ENCODE data around the gene AMIGO1. TPM values are rescaled to one million over a fixed set of nuclear protein-coding genes. Genes with fewer than 3 reads are reported as not detected.

AMIGO1 gene, protein sequence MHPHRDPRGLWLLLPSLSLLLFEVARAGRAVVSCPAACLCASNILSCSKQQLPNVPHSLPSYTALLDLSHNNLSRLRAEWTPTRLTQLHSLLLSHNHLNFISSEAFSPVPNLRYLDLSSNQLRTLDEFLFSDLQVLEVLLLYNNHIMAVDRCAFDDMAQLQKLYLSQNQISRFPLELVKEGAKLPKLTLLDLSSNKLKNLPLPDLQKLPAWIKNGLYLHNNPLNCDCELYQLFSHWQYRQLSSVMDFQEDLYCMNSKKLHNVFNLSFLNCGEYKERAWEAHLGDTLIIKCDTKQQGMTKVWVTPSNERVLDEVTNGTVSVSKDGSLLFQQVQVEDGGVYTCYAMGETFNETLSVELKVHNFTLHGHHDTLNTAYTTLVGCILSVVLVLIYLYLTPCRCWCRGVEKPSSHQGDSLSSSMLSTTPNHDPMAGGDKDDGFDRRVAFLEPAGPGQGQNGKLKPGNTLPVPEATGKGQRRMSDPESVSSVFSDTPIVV
- polyA plus RNA-seq (2013, experiment 1 of 2; ENCODE audit: insufficient read length) = 1.6 TPM
- polyA plus RNA-seq (2013, experiment 2 of 2; ENCODE audit: insufficient read length) = 1.4 TPM

DNA sequence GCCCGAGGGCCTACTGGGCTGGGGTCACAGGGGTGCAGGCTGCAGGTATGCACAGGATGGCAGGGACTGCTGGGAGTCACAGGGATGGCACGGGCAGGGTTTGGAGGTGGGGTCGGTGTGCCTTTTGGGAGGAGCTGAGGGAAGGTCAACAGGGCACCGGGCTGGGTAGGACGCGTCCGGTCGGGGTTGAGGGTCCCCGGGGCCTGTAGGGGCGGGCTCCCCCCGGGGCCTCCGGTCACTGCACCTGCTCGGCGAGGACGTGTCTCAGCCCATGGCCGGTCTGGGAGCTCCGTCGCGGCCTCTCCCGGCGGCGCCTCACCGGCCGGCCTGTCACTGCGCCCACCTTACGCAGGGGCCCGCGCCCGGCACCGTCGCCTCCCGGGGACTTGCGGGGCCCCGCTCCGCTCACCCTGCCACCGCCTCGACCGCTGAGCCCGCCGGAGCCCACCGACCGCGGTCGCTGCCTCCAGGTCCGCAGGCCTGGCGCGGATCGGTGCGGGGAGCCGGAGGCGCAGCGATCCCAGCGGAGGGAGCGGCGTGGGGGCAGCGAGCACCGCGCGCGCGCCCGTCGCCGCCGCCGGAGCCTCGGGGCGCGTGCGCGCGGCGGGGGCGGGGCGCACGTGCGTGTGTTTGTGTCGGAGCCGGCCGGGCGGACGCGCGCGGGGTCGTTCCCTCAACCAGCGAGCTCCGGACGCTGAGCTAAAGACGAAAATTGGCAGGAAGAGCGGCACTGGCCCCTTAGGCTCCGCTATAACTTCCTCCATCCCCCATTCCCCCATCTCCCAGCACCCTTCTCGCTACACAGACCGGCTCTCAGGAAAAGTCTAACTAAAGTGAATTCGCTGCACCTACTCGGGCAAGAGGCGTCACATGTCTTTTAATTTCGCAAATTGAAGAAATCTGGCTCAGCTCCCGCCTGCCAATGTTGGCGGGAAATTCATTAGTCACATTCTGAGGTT, at the start of gene AMIGO1:
TSS of gene AMIGO1 (minus strand) at position 552 of the 959 bp plus-strand sequence. CDS start 815 bp downstream, outside the sequence.
- peak; percentile 53 for DNase-seq

DNA sequence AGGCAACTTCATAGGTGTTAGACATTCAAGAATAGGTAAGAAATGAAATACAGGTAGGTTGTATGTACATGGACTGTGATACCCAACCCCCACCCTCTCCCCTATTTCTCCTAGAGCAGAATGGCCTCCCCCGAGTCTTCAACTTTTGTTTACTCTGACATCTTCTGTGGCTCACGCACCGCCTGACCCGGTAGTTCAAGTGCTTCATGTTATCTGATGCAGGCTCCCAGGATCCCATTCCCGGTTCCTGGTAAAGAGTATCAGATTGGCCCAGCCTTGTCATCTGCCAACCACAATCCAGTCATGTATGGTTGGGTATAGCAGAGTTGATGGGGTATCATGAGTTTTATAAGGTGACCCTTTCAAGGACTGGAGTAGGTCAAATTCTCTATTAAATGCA, 48.0 kb upstream of the AMIGO1 start:
- DNase-seq = no peak

DNA sequence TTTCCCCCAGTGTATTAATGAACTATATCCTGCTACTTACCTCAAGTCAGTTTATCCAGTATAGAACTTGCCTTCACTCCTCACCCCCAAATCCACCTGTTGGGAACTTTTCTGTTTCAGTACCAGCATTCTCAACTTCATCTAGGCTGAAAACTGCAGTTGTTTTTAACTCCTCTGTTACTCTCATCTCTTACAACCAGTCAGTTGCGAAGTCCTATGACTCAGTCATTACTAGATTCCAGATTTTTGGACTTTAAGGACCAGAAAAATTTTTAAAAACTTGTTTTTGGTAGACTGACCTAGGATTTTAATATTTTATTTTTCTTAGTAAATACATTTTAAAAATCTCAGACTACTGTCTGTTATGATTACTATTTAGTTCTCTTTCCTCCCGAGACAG, 47.0 kb upstream of the AMIGO1 start:
- DNase-seq = no peak

DNA sequence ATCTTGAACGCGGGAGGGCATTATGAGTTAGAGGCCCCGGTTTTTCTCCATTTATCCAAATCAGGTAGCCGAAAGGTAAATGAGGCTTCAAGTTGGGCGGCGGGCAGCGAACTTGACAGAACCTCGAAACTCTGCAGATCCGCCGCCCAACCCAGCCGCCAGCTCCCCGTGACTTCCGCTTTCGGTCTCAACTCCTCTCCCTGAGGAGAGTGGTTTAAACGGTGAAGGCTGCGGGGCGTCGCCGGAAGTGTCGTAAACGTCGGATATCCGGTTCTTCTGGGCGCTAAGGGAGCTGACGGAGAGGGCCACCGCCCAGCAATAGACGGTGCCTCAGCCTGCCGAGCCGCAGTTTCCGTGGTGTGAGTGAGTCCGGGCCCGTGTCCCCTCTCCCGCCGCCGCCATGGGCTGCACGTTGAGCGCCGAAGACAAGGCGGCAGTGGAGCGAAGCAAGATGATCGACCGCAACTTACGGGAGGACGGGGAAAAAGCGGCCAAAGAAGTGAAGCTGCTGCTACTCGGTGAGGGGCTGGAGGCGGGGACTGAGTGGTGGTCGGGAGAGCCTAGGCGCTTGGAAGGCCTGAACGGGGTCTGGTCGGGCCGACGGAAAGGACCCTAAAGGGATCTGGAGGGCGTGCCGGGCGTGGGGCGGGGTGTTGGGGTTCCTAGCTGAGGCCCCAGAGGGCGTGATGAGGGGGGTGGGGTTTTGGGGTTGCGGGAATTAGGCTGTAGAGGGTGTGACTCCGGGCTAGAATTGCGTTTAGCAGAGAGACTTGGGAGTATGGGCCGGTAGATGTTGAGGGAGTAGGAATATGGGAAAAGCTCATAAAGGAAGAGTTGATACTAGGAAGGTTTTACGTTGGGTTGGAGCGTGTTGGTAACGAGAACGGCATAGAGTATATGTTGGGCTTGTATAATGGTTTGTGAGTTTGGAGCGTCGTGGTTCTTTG, 39.1 kb upstream of the AMIGO1 start, which contains the start of gene GNAI3:
TSS of gene GNAI3 (plus strand) at position 295 of the 947 bp plus-strand sequence. CDS start at position 401, 106 bp downstream.
- peak; percentile 97 for DNase-seq

DNA sequence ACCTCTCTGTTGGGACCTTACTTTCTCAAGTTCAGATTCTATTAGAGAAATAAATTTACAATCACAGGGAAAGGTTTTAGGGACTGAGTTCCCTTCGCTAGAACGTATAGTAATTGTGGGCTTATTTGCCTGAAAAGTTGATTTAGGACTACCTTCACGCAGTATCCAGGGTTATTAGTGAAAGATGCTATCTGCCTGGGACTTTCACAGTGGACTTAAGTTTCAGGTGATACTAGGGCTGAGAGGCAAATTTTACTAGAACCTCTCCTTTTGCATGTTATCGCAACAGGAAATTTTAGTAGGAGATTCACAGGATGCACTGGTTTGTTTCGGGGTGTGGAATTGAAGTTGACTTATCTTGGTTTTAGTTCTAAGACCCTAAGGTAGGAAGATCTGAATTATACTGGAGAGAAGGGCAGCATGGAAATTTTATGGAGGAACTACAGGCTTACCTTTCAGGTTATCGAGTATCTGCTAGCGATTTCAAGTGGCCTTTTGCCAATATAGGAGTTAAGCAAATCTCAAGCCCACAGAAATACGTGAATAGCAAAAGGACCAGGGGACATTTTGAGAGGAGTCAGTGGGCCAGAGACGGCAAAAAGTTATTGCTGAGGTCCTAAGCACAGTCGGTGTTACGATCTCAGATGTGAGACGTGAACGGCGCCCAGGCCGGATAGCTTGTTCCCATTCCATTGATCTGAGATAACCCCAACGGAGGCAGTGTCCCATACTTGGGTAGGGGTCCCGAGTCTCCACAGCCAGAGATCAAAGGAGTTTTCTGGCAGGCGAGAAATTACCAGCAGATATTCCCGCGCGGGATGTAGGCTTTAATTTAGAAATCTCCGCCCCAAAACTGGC, 38.2 kb upstream of the AMIGO1 start:
- DNase-seq = peak; percentile 37

DNA sequence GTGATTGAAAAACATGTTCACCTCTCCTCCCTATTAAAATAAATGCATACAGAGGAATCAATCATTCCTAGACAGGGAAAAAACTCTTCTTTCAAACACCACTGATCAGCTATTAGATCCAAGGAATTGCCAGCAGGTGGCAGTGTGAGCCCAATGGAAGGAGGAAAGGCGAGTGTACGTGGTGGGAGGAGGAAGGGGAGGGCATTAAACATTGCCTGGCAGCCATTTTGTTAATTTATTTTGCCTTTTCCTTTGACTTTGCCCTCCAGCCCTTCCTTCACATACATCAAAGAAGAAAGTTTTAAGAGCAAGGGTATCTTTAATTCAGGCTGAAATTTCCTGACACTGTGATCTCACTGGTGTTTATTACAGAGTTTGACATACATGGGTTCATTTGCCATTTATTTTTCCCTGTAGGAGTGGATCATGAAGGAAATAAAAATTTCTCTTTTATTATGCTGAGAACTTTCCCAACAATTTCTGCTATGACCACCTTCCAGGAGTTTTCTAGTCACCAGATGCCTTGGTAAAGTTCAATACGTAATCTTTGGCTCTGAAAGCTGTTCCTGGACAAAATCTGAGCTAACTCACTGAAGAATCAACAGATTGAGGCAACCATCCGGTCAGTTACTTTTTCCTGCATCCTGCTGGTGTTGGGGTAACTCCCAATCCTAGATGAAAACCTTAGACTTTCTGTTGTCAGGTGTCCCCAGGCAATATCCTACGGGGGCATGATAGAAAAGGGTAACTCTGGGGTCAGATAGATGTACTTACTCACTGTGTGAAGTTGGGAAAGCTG, 37.0 kb upstream of the AMIGO1 start:
- peak; percentile 89 for DNase-seq

DNA sequence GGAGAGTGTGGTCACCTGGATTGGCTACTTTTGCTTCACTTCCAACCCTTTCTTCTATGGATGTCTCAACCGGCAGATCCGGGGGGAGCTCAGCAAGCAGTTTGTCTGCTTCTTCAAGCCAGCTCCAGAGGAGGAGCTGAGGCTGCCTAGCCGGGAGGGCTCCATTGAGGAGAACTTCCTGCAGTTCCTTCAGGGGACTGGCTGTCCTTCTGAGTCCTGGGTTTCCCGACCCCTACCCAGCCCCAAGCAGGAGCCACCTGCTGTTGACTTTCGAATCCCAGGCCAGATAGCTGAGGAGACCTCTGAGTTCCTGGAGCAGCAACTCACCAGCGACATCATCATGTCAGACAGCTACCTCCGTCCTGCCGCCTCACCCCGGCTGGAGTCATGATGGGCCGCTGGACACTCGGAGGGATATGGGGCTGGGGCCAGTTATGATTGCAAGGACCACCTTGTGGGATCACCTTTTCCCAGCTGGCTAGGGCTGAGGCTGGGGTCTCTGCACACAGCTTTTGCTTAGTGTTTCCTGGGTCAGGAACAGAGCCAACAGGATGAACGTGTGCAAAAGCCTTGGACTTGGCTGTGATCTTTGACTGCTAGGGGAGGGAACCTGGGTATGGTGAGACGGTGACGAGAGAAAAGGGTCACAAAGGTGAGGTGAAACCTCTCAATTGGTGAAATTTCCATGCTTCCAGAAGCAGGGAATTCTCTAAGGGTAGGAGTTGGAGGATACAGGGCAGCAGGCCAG, 34.6 kb upstream of the AMIGO1 start:
- no peak for DNase-seq

DNA sequence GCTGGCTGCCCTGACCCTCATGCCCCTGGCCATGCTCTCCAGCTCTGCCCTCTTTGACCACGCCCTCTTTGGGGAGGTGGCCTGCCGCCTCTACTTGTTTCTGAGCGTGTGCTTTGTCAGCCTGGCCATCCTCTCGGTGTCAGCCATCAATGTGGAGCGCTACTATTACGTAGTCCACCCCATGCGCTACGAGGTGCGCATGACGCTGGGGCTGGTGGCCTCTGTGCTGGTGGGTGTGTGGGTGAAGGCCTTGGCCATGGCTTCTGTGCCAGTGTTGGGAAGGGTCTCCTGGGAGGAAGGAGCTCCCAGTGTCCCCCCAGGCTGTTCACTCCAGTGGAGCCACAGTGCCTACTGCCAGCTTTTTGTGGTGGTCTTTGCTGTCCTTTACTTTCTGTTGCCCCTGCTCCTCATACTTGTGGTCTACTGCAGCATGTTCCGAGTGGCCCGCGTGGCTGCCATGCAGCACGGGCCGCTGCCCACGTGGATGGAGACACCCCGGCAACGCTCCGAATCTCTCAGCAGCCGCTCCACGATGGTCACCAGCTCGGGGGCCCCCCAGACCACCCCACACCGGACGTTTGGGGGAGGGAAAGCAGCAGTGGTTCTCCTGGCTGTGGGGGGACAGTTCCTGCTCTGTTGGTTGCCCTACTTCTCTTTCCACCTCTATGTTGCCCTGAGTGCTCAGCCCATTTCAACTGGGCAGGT, 33.9 kb upstream of the AMIGO1 start:
- no peak for DNase-seq

DNA sequence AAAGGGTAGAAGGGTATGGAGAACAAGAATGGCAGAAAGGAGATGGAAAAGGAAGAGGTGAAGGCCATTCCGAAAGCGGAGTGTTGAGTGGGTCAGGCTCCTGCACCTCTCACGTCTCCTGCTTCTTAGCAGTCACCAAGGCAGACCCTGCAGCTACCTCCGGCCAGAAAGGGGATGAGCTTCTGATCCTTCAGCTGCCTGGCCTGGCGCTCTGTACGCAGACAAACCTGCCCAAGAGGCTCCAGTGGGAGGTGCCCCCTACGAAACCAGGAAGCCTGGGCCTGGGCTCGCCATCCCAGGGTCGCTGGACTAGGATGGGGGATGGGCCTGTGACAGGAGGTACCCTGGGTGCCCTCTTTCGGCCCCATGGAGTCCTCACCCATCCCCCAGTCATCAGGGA, 33.1 kb upstream of the AMIGO1 start:
- no peak for DNase-seq

DNA sequence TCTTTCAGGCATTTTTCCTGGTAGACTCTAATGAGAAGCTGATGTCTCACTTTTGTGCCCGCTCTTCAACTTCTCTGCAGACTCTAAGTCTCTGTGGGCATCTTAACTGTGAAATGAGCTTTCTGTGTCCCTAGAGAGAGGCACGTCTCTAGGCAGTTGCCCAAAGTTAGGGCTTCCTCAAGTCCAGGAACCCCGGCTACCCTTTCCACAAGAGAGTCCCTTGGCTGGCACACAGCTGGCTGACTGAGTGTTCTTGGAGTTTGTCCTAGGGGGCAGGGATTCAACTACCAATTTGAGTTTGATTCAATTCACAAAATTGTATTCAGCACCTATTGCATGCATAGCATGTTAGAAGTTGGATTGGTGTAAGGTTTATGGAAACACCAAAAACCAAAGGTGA, 31.6 kb upstream of the AMIGO1 start:
- DNase-seq = no peak

DNA sequence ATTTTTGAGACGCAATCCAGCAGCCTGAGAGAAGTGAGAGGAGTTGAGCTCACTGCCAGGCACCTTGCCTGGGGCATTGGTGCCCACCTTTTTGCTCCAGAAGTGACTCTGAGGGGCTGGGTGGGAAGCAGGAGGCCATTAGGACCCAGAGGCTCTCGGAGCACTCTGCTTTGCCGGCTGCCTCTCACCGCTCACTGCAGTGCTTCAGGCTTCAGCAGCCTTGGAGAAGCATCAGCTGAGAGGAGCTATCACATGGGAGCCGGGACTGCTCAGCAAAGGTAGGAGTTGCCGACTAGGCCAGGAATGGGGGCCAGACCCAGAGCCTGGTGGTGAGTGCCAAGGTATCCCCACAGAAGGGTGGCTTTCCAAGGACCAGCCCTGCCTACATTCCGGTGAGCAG, 30.1 kb upstream of the AMIGO1 start, which contains the start of gene GPR61:
TSS of gene GPR61 (plus strand) at position 197 of the 400 bp plus-strand sequence. CDS start 3,151 bp downstream, outside the sequence.
- DNase-seq = no peak

DNA sequence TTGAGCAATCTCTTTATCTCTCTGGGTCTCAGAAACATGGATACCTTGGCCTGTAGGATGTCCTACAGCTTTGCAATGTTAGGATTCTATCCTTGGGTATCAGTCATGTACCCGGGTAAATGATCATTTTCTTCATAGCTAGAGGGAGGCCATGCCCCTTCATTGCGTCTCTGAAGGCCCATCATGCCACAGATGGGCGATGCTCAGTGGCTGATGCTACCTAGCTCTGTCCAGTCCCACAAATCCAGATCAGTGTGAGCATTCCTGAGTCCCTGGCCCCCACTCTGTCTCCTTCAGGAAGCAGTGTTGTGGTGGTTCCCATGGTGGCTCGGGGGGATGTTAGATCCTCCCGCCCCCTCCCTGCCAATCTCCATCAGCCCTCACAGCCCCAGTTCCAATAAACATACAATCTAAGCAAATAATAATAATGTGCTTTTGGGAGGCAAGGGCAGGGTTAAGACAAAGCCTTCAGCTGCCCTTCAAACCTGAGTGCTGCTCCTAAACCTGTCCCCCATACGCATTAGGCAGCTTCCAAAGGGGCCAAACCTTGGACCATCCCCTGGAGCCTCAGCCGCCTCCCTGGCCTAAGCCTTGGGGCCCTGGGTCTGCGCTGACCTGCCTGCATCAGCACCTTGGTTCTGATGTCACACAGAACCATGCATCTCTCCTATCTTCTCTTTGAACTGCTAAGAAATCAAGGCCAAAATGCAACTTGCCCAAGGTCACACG, 29.5 kb upstream of the AMIGO1 start:
- DNase-seq = no peak

DNA sequence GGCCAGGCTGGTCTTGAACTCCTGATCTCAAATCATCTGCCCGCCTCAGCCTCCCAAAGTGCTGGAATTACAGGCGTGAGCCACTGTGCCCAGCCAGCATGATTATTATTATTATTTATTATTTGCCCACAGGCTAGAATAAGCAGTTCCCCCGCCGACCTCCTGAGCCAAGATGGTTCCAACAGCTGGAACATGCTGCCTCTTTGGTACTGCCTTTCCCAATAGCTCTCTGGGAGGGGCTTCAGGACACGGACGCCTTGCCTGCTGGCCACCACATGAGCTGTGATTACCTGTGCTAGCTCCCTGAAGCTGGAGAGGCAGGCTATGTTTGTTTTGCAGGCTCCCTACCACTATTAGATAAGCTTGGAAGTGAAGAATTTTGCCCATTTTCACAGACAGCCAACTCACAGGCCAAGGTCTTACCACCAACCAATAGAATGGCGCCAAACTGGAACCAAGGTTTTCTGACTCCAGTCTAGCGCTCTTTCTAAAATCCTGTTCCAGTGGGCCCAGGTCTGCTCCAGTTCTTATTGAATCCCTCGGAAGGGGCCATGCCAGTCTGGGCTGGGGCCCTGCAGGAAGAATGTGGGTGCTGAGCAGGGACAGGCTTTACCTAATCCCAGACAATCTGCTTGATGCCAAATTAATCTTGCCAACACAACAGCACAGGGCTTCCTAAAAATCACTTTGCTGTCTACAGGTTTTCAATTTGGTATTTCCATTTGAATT, 28.1 kb upstream of the AMIGO1 start:
- no peak for DNase-seq

DNA sequence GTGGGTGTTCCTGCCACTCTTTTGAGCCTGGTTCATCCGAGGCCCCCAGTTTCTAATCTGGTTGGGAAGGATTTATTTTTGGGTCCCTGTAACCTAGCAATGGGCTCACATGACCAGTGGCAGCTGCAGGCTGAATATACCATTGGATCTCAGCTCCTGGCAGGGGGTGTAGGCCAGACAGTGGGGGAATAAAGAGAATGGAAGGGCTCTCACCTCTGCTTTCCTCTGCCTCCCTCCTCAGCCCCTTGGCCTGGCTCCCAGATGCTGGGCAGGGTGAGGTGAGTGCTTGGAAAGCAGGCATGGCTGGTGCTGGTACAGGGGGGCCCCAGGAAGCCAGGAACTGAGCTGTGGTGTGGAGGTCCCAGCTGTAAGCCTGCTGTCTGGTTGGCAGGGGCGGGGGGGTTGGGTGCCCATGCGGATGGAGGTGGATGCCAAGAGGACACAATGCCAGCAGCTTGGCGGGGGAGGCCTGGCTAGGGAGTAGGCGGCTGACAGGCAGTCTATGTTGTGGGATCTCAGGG, 26.5 kb upstream of the AMIGO1 start:
- no peak for DNase-seq

DNA sequence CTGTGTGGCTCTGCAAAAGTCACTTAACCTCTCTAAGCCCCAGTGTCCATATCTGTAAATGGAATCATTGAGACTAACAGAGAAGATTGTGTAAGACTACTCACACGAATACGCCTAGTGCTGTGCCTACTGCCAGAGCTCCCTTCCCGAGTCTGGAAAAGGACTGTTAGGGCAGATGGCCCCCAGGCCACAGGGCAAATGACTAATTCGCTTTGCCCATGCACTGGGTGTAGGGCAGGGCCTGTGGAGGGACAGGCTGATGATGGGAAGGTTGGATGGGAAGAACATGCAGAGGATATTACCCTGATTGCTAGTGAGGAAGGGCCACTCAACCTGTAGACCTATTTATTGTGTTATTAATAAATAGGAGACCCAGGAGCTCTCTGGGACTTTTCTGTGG, 26.0 kb upstream of the AMIGO1 start:
- DNase-seq = no peak

DNA sequence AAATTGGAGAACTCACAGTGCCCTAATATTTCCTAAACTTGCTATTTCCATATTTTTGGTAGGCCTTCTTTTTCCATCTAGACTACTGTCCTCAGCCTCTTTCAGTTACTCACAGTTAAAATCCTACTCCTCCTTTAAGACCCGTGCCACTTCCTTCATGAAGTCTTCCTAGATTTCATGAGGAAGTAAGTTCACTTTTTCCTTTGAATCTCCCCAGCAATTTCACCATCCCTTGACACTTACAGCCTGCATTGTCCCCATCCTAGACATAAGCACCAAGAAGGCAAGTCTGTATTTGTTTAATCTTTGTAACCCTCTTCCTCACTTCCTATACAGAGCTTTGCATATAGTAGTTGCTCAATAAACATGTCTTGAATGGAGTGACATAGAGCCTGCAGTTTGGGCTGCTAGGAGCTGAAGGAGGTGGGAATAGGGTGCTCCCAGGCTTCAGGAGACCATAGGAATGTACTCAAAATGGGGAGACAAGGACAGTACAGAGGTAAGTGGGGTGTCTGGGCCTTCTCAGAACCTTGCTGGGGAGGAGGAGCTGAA, 24.9 kb upstream of the AMIGO1 start:
- no peak for DNase-seq

Measured in fibroblast of skin of back (primary cell).